CD8-positive, alpha-beta memory T cell (primary cell): Measurements from ENCODE around the gene SIPA1L3. TPM values are rescaled to one million over a fixed set of nuclear protein-coding genes. Genes with fewer than 3 reads are reported as not detected.
A peak's percentile ranks its signal among the peaks of the same experiment; 100 is the strongest.

Experiments used
- CTCF ChIA-PET: fragments of 350-600 bp; sonication (Branson Sonifier 250); formaldehyde crosslinking; loops from one replicate; lab custom pipeline; 2021; ENCODE audit warnings: antibody characterized with exemption; lab: Charles Lee
- POLR2A ChIA-PET: fragments of 350-600 bp; sonication (Branson Sonifier 250); formaldehyde crosslinking; loops from one replicate; lab custom pipeline; 2021; ENCODE audit warnings: antibody characterized with exemption; lab: Charles Lee
- DNase-seq, 5 donors: peaks; one replicate each; pipeline versions ENCODE4 v3.0.0 to v3.0.0-alpha.2; 2020 to 2022; ENCODE audit warnings: mixed read lengths in 1 of 5
- H3K27ac ChIP-seq: one replicate; pipeline ENCODE4 v1.7.0; 2013; ENCODE audit warnings: low read depth, mild to moderate bottlenecking, low read length, moderate library complexity
- H3K27me3 ChIP-seq: 2 replicates; pipeline ENCODE4 v1.7.0; 2013; ENCODE audit warnings: low read length, mild to moderate bottlenecking; ENCODE audit not compliant: insufficient read depth, poor library complexity, severe bottlenecking
- H3K36me3 ChIP-seq: 2 replicates; pipeline ENCODE4 v1.7.0; 2013; ENCODE audit warnings: mild to moderate bottlenecking, low read length, moderate library complexity; ENCODE audit not compliant: insufficient read depth
- H3K4me1 ChIP-seq: 2 replicates; pipeline ENCODE4 v1.7.0; 2013; ENCODE audit warnings: mild to moderate bottlenecking, low read length, moderate library complexity; ENCODE audit not compliant: insufficient read depth
- H3K4me3 ChIP-seq: 2 replicates; pipeline ENCODE4 v1.7.0; 2013; ENCODE audit warnings: mild to moderate bottlenecking, low read length
- H3K9me3 ChIP-seq: 2 replicates; pipeline ENCODE4 v1.7.0; 2013; ENCODE audit warnings: mild to moderate bottlenecking, low read length
- H3K27ac Mint-ChIP-seq, 8 donors: one replicate each; pipeline ENCODE4 v1.8.0; 2020 to 2021; ENCODE audit warnings: mixed read lengths in 8 of 8, mild to moderate bottlenecking in 6 of 8, inconsistent platforms in 3 of 8, moderate library complexity in 3 of 8
- H3K27me3 Mint-ChIP-seq, 2 donors: one replicate each; pipeline ENCODE4 v1.8.0; 2020 to 2021; ENCODE audit warnings: mixed read lengths in 2 of 2, mild to moderate bottlenecking in 1 of 2, moderate library complexity in 1 of 2
- H3K36me3 Mint-ChIP-seq, 3 donors: one replicate each; pipeline ENCODE4 v1.8.0; 2020 to 2021; ENCODE audit warnings: mixed read lengths in 3 of 3, inconsistent platforms in 1 of 3, mild to moderate bottlenecking in 1 of 3
- H3K4me1 Mint-ChIP-seq, 3 donors: one replicate each; pipeline ENCODE4 v1.8.0; 2020 to 2021; ENCODE audit warnings: mixed read lengths in 3 of 3, inconsistent platforms in 1 of 3, mild to moderate bottlenecking in 1 of 3
- H3K4me3 Mint-ChIP-seq, 7 donors: one replicate each; pipeline ENCODE4 v1.8.0; 2020 to 2021; ENCODE audit warnings: mixed read lengths in 7 of 7, mild to moderate bottlenecking in 6 of 7, moderate library complexity in 4 of 7, inconsistent platforms in 2 of 7
- H3K9me3 Mint-ChIP-seq, 5 donors: one replicate each; pipeline ENCODE4 v1.8.0; 2020 to 2022; ENCODE audit warnings: mixed read lengths in 5 of 5, mild to moderate bottlenecking in 3 of 5, moderate library complexity in 2 of 5, inconsistent platforms in 1 of 5
- polyA plus RNA-seq: library from polyadenylated mRNA; unstranded; fragments of 300-500 nt; fragmentation: Illumina TruSeq; gene quantifications from one replicate; pipeline ENCODE4 v1.2.3, GENCODE V29; 2021
- total RNA-seq, 2 experiments: library from RNA; stranded (reverse); gene quantifications; one replicate each; pipeline ENCODE4 v1.2.3, GENCODE V29; 2021

SIPA1L3 gene
- total and polyA plus RNA-seq, 3 experiments from 2014 or later = 5.4 to 14.8 (median 11.5) TPM

DNA sequence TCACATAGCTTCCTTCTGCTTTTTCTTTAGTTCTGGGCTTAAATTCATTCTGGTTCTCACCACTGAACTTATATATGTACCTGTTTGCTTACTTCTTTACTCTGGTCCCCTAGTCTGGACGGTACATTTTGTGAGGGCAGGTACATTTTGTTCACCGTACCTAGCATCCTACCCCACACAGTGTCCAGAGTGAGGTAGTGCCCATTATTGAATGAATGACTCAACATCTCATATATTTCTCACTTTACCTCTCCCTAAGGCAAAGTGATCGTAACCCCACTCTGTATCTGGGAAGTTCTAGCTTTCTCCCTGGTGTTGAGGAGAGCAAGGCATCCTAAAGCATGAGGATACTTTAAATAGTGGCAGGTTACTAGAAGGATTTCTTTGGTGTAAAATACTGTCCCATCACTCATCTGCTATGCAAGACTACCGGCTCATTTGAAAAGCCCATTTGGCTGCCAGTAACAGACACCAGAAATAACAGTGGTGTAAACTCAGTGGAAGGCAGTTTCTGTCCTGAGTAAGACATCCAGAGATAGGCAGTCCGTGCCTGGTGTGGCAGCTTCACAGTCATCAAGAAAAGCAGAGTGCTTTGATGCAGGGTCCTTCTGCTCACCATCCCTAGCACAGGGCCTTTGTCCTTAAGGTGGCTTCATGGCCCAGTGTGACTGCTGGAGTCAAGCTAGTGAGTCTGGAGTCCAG is 111.8 kb downstream of the SIPA1L3 start:
- no peak overlapping the region for H3K4me3 Mint-ChIP-seq
- no peaks in the 10 kb centered on the region for H3K9me3 Mint-ChIP-seq
- no peaks in the 10 kb centered on the region for H3K27me3 ChIP-seq
- H3K4me1 ChIP-seq = no peaks in the 10 kb centered on the region
- ChIA-PET POLR2A (no interaction called here), CTCF (no interaction called here)
- peak overlapping the region in 2 of 8 donors; percentile 4 to 22 for H3K27ac Mint-ChIP-seq
- peaks cover 0 to 3% (median 0%) of the 10 kb centered on the region in 3 donors for H3K4me1 Mint-ChIP-seq
- H3K4me3 ChIP-seq = no peak overlapping the region
- H3K9me3 ChIP-seq = no peaks in the 10 kb centered on the region
- H3K27ac ChIP-seq = no peak overlapping the region
- H3K36me3 ChIP-seq = no peaks in the 10 kb centered on the region
- no peaks in the 10 kb centered on the region for H3K27me3 Mint-ChIP-seq
- H3K36me3 Mint-ChIP-seq = peaks cover 0 to 10% (median 3%) of the 10 kb centered on the region in 3 donors
- DNase-seq = peak in 1 of 5 donors; percentile 13

DNA sequence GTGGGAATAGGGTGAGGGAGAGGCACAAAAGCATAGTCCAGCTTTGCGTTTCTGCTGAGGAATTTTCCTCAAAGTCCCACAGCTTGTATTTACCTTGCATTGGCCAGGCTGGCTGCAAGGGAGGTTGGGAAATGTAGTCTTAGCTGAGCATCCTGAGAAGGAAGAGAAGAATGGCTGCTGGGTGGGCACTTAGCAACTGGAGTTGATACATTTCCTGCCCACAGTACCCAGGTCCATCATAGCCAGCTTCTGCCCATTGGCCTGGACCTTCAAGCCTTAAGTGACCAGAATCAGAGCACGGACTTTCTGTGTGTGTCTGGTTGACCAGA is 112.4 kb downstream of the SIPA1L3 start:
- H3K4me3 Mint-ChIP-seq = no peak overlapping the region
- H3K9me3 Mint-ChIP-seq = no peaks in the 10 kb centered on the region
- peaks cover 0 to 7% (median 3%) of the 10 kb centered on the region in 3 donors for H3K36me3 Mint-ChIP-seq
- Histone ChIP-seq H3K27me3 (no peaks in the 10 kb centered on the region), H3K9me3 (no peaks in the 10 kb centered on the region), H3K4me1 (no peaks in the 10 kb centered on the region), H3K4me3 (no peak overlapping the region), H3K27ac (no peak overlapping the region), H3K36me3 (no peaks in the 10 kb centered on the region)
- no peak for DNase-seq
- ChIA-PET CTCF (no interaction called here), POLR2A (no interaction called here)
- no peaks in the 10 kb centered on the region for H3K27me3 Mint-ChIP-seq
- H3K4me1 Mint-ChIP-seq = peaks cover 0 to 3% (median 0%) of the 10 kb centered on the region in 3 donors
- H3K27ac Mint-ChIP-seq = peak overlapping the region in 1 of 8 donors; percentile 4

DNA sequence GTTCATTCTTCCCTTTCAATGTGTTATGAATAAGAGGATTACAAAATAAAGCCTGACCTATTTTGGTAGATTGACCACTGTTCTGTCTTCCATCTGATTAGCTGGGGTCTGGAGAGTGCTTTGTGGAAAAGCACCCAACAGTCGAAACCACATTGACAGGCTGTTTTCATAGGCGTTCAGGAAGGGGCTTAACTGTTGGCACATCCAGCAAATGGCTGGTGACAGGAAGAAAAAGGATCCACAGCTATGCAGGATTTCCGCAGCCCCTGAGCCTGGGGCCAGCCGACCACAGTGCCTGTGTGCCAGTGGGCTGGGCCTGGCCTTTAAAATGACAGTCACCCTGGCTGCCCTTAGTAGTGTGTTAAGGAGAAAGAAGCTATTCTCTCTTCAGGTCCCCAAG is 113.3 kb downstream of the SIPA1L3 start:
- Mint-ChIP-seq H3K27me3 (peaks cover 0 to 2% of the 10 kb centered on the region in 2 donors), H3K36me3 (peaks cover 0 to 7% (median 0%) of the 10 kb centered on the region in 3 donors), H3K9me3 (no peaks in the 10 kb centered on the region), H3K27ac (no peak overlapping the region), H3K4me3 (no peak overlapping the region), H3K4me1 (peaks cover 0 to 3% (median 0%) of the 10 kb centered on the region in 3 donors)
- no peak overlapping the region for H3K27ac ChIP-seq
- ChIA-PET CTCF (no interaction called here), POLR2A (no interaction called here)
- H3K4me1 ChIP-seq = no peaks in the 10 kb centered on the region
- no peak overlapping the region for H3K4me3 ChIP-seq
- H3K9me3 ChIP-seq = no peaks in the 10 kb centered on the region
- no peaks in the 10 kb centered on the region for H3K27me3 ChIP-seq
- DNase-seq = no peak
- H3K36me3 ChIP-seq = no peaks in the 10 kb centered on the region

DNA sequence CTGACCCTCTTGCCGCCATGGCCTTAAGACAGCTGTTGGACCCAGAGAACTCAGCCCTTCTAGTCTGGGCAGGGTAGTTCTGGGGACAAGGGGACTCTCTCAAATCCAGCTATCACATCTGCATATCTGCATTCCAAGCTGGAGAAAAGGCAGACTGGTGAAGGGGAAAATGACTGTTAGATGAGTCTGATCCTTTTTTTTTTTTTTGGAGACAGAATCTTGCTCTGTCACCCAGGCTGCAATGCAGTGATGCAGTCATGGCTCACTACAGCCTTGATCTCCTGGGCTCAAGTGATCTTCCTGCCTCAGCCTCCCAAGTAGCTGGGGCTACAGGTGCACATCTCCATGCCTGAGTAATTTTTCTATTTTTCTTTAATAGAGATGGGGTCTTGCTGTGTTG is 114.3 kb downstream of the SIPA1L3 start:
- no peak overlapping the region for H3K27ac Mint-ChIP-seq

DNA sequence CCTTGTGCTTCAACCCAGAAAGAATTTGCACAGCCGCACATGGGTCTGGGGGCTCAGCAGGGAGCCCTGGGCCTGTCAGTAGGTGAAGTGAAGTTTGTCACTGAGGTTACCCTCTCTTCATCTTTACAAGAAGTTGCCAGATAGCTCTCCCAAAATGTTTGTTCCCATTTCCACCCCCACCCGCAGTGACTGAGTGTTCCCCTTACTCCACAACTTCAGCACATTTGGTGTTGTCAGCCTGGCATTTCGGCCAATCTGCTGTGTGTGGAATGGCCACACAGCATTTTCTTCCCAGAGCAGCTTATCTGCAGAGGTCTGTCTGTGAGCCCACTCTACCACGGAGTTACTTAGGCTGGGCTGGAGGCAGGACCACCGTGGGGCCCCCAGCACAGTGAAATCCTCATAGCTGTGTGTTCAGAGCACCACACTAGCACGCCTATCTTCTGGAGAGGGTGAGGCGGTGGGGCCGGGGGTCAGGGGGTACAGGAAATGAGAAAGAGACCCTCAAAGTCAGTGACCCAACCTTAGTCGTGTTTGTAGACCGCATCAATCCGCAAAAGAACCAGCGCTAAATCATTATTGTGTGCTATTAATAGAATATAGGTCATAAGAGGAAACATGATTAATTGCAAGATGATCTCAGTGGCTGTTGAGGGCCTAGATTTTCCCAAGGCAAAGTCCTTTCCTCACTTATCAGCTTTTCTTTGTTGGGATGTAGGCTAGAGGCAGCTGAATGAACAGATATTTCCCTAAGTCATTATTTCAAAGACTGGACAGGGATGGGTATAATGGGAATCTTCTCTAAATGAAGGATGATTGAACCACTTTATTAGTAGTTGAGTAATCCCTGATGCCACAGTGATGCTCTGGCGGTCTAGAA is 116.0 kb downstream of the SIPA1L3 start:
- no peaks in the 10 kb centered on the region for H3K9me3 Mint-ChIP-seq
- H3K4me1 ChIP-seq = no peaks in the 10 kb centered on the region
- CTCF ChIA-PET = no interaction called here

More for the DNA sequence above, 114.3 kb downstream of the SIPA1L3 start:
- Histone ChIP-seq H3K27ac (no peak overlapping the region), H3K27me3 (no peaks in the 10 kb centered on the region), H3K36me3 (no peaks in the 10 kb centered on the region), H3K9me3 (no peaks in the 10 kb centered on the region), H3K4me1 (no peaks in the 10 kb centered on the region), H3K4me3 (no peak overlapping the region)
- no peak for DNase-seq
- H3K4me3 Mint-ChIP-seq = no peak overlapping the region
- H3K4me1 Mint-ChIP-seq = peaks cover 0 to 3% (median 0%) of the 10 kb centered on the region in 3 donors
- CTCF ChIA-PET = no interaction called here
- peaks cover 0 to 2% of the 10 kb centered on the region in 2 donors for H3K27me3 Mint-ChIP-seq
- peaks cover 0 to 2% (median 0%) of the 10 kb centered on the region in 3 donors for H3K36me3 Mint-ChIP-seq
- no peaks in the 10 kb centered on the region for H3K9me3 Mint-ChIP-seq
- POLR2A ChIA-PET = no interaction called here

DNA sequence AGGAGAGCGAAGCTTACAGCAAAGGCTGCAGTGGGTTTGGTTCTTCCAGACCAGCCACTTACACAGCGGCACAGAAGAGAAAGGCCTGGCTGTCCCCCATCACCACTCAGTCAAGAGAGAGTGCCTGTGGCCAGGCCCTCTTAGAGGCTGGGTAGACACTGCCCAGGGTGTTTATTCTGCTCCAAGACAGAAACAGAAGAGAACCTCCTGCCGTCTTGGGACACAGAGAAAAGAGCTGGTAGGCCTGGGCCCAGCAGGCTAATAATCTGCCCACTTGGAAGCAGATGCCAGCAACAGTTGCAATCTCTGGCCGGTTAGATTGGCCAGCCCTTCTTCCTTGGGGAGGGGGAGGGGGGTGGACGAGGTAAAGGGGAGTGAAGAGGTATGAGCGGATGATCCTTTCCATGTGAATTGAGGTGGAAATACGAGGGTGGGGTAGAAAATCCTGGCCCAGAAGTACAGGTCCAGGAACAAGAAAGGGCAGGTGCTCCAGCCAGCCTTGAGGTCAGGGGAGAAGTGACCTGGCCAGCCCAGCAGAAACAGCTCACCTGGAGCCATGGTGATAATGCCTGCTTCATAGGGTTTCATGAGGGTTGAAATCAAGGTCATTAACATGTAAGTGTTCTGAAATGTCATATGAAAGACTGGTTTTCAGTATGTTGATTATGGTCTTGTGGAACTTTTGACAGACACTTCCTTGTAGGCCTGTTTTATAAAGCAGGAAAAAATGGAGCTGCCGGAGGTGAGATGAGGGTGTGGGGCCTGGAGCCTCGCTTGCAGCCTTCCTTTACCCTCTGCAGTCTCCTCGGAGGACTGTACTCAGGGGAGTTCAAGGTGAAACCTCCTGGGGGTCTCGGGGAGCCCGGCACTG is 116.9 kb downstream of the SIPA1L3 start:
- Mint-ChIP-seq H3K4me3 (no peak overlapping the region), H3K9me3 (no peaks in the 10 kb centered on the region)

More for the DNA sequence above, 116.0 kb downstream of the SIPA1L3 start:
- DNase-seq = peak in 1 of 5 donors; percentile 13
- H3K9me3 ChIP-seq = no peaks in the 10 kb centered on the region
- Mint-ChIP-seq H3K27me3 (peaks cover 0 to 2% of the 10 kb centered on the region in 2 donors), H3K4me3 (no peak overlapping the region), H3K36me3 (no peaks in the 10 kb centered on the region), H3K27ac (peak overlapping the region in 1 of 8 donors; percentile 78), H3K4me1 (peaks cover 0 to 3% (median 0%) of the 10 kb centered on the region in 3 donors)
- no peak overlapping the region for H3K4me3 ChIP-seq
- H3K27me3 ChIP-seq = no peaks in the 10 kb centered on the region
- no peak overlapping the region for H3K27ac ChIP-seq
- POLR2A ChIA-PET = no interaction called here
- H3K36me3 ChIP-seq = no peaks in the 10 kb centered on the region

DNA sequence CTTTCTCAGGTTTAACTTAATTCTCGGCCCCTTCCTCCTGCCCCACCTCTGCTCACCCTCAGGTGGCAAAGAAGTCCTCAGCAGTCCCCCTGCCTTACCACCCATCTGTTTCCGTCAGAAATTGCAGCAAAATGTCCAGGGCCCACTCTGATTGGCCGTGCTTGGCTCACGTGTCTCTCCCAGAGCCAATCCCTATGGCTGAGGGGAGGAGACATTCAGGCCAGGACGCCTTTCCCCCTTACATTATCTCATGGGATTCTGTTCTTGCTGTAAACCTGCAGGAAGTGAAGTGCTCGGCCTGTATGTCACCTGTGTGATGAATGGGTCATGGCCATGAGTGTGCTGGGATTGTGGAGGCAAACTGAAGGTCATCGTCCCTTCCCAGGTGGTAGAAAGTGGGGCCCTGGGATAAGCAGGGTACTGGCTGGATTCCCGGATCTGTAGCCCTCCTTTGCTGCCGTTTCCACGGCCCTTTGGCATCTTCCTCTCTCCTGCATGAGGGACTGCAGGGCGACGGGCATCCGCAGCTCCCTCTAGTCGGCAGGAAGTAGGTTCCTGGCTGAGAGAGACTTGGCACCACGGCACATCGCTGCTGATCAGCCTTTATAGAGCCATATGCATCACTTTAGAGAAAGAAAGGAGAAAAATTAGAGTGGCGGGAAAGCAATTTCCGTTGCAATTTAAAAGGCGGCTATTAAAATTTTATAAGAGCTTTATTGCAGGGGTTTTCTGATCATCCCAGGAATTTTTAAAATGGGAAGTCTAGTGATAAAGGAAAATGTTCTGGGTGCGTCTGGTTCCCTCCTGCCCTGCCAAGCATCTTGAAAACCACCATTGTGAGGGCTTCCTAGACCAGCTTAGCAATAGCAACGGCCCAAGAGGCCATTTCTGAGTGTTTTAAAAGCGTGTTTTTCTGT is 118.2 kb downstream of the SIPA1L3 start:
- Histone ChIP-seq H3K4me3 (no peak overlapping the region), H3K27ac (no peak overlapping the region), H3K9me3 (no peaks in the 10 kb centered on the region), H3K27me3 (no peaks in the 10 kb centered on the region), H3K4me1 (no peaks in the 10 kb centered on the region), H3K36me3 (no peaks in the 10 kb centered on the region)
- peak in 1 of 5 donors; percentile 11 for DNase-seq
- peaks cover 0 to 6% (median 0%) of the 10 kb centered on the region in 3 donors for H3K36me3 Mint-ChIP-seq
- peaks cover 0 to 3% (median 0%) of the 10 kb centered on the region in 3 donors for H3K4me1 Mint-ChIP-seq
- H3K9me3 Mint-ChIP-seq = no peaks in the 10 kb centered on the region
- peaks cover 0 to 2% of the 10 kb centered on the region in 2 donors for H3K27me3 Mint-ChIP-seq
- no peak overlapping the region for H3K4me3 Mint-ChIP-seq
- ChIA-PET POLR2A (no interaction called here), CTCF (no interaction called here)
- peak overlapping the region in 1 of 8 donors; percentile 47 for H3K27ac Mint-ChIP-seq

More for the DNA sequence above, 116.9 kb downstream of the SIPA1L3 start:
- peak overlapping the region in 2 of 8 donors; percentile 42 to 87 for H3K27ac Mint-ChIP-seq
- H3K36me3 ChIP-seq = no peaks in the 10 kb centered on the region
- peak in 1 of 5 donors; percentile 12 for DNase-seq
- ChIA-PET CTCF (no interaction called here), POLR2A (no interaction called here)
- no peak overlapping the region for H3K4me3 ChIP-seq
- no peaks in the 10 kb centered on the region for H3K4me1 ChIP-seq
- no peaks in the 10 kb centered on the region for H3K9me3 ChIP-seq
- peaks cover 0 to under 1% (median 0%) of the 10 kb centered on the region in 3 donors for H3K36me3 Mint-ChIP-seq
- H3K27me3 Mint-ChIP-seq = peaks cover 0 to 2% of the 10 kb centered on the region in 2 donors
- H3K27me3 ChIP-seq = no peaks in the 10 kb centered on the region
- H3K4me1 Mint-ChIP-seq = peaks cover 0 to 3% (median 0%) of the 10 kb centered on the region in 3 donors
- no peak overlapping the region for H3K27ac ChIP-seq
